Liver (tissue), 9 donors: ENCODE data around the gene TIAM2. TPM values are rescaled to one million over a fixed set of nuclear protein-coding genes. Genes with fewer than 3 reads are reported as not detected.

Experiments
- DNase-seq: peaks from one replicate; pipeline ENCODE4 v3.0.0-alpha.2; 2017; ENCODE audit warnings: low spot score
- H3K27ac ChIP-seq, 2 donors: one replicate each; pipeline ENCODE4 v1.7.0; 2013; ENCODE audit warnings: inconsistent platforms in 2 of 2, low read length in 2 of 2, control low read depth in 1 of 2, low read depth in 1 of 2, mild to moderate bottlenecking in 1 of 2
- H3K27me3 ChIP-seq, 4 donors: one replicate each; pipeline versions ENCODE4 v1.6.1 to v1.7.0; 2013; ENCODE audit warnings: low read length in 3 of 4, inconsistent platforms in 1 of 4, mild to moderate bottlenecking in 1 of 4, moderate library complexity in 1 of 4; ENCODE audit not compliant: control insufficient read depth in 4 of 4, insufficient read depth in 4 of 4
- H3K36me3 ChIP-seq, 4 donors: one replicate each; pipeline versions ENCODE4 v1.6.1 to v1.7.0; 2013; ENCODE audit warnings: low read length in 3 of 4, mild to moderate bottlenecking in 3 of 4, low read depth in 1 of 4, moderate library complexity in 1 of 4; ENCODE audit not compliant: control insufficient read depth in 4 of 4, insufficient read depth in 3 of 4
- H3K4me1 ChIP-seq, 4 donors: one replicate each; pipeline versions ENCODE4 v1.6.1 to v1.7.0; 2013; ENCODE audit warnings: low read length in 3 of 4, mild to moderate bottlenecking in 3 of 4, moderate library complexity in 1 of 4; ENCODE audit not compliant: control insufficient read depth in 4 of 4, insufficient read depth in 4 of 4
- H3K4me3 ChIP-seq, 3 donors: one replicate each; pipeline versions ENCODE4 v1.6.1 to v1.7.0; 2013; ENCODE audit warnings: low read length in 3 of 3, control low read depth in 1 of 3, low read depth in 1 of 3, mild to moderate bottlenecking in 1 of 3
- H3K9ac ChIP-seq, 2 donors: one replicate each; pipeline ENCODE4 v1.7.0; 2013; ENCODE audit warnings: low read length in 2 of 2, mild to moderate bottlenecking in 2 of 2, moderate library complexity in 2 of 2, control low read depth in 1 of 2, low read depth in 1 of 2
- H3K9me3 ChIP-seq, 4 donors: one replicate each; pipeline versions ENCODE4 v1.6.1 to v1.7.0; 2013; ENCODE audit warnings: low read length in 3 of 4; ENCODE audit not compliant: control insufficient read depth in 4 of 4
- EGR1 ChIP-seq, 2 donors: IDR thresholded peaks; 2 replicates each; pipeline ENCODE4 v1.6.1; 2016 to 2018; ENCODE audit warnings: antibody characterized with exemption in 2 of 2, low read depth in 2 of 2
- FOXA1 ChIP-seq: IDR thresholded peaks from 2 replicates; pipeline ENCODE4 v1.6.1; 2016; ENCODE audit warnings: antibody characterized with exemption
- FOXA2 ChIP-seq: IDR thresholded peaks from 2 replicates; pipeline ENCODE4 v1.6.1; 2016; ENCODE audit warnings: antibody characterized with exemption
- GABPA ChIP-seq, 2 donors: IDR thresholded peaks in 1 of 2; conservative IDR thresholded peaks in 1 of 2; 2 replicates each; pipeline ENCODE4 v1.6.1; 2016; ENCODE audit warnings: antibody characterized with exemption in 2 of 2, mild to moderate bottlenecking in 1 of 2, moderate library complexity in 1 of 2
- HNF4A ChIP-seq, 2 donors: conservative IDR thresholded peaks; 2 replicates each; pipeline ENCODE4 v1.6.1; 2016; ENCODE audit warnings: antibody characterized with exemption in 2 of 2, mild to moderate bottlenecking in 2 of 2
- HNF4G ChIP-seq: IDR thresholded peaks from 2 replicates; pipeline ENCODE4 v1.6.1; 2016; ENCODE audit warnings: antibody characterized with exemption
- JUND ChIP-seq, 2 donors: IDR thresholded peaks; 2 replicates each; pipeline ENCODE4 v1.6.1; 2016; ENCODE audit warnings: antibody characterized with exemption in 2 of 2
- NR2F2 ChIP-seq: IDR thresholded peaks from 2 replicates; pipeline ENCODE4 v1.6.1; 2016; ENCODE audit warnings: antibody characterized with exemption
- RAD21 ChIP-seq, 2 donors: IDR thresholded peaks; 2 replicates each; pipeline ENCODE4 v1.6.1; 2016; ENCODE audit warnings: antibody characterized with exemption in 2 of 2, mild to moderate bottlenecking in 2 of 2
- RXRA ChIP-seq, 2 donors: IDR thresholded peaks; 2 replicates each; pipeline ENCODE4 v1.6.1; 2017 to 2018; ENCODE audit warnings: antibody characterized with exemption in 2 of 2, mild to moderate bottlenecking in 1 of 2
- SP1 ChIP-seq: IDR thresholded peaks from 2 replicates; pipeline ENCODE4 v1.6.1; 2018; ENCODE audit warnings: antibody characterized with exemption, mild to moderate bottlenecking
- TAF1 ChIP-seq: conservative IDR thresholded peaks from 2 replicates; pipeline ENCODE4 v1.6.1; 2016; ENCODE audit warnings: antibody characterized with exemption, mild to moderate bottlenecking
- YY1 ChIP-seq: IDR thresholded peaks from 2 replicates; pipeline ENCODE4 v1.6.1; 2016; ENCODE audit warnings: antibody characterized with exemption, mild to moderate bottlenecking
- WGBS: extraction: QIAGEN DNeasy Blood & Tissue Kit; methylation state at CpG from one replicate; pipeline ENCODE4 v1.1.7; 2013; 5-methylcytosine and 5-hydroxymethylcytosine counted together
- polyA plus RNA-seq, 2 donors: library from polyadenylated mRNA; stranded (reverse) in 1 of 2; unstranded in 1 of 2; fragments of 200-250 nt in 1 of 2; fragments of >200 nt in 1 of 2; fragmentation: Nextera tagmentation in 1 of 2; extraction: Ambion mirVana in 1 of 2; gene quantifications; one replicate each; pipeline versions ENCODE4 v1.2.1 to v1.2.3, GENCODE V29; 2013 to 2015
- total RNA-seq, 2 donors: library from RNA; depleted of rRNA; stranded (reverse); fragments of >200 nt; gene quantifications; one replicate each; pipeline ENCODE4 v1.2.3, GENCODE V29; 2014
- TF ChIP-seq, protein P1 (sequence below): IDR thresholded peaks from 2 replicates; pipeline ENCODE4 v1.6.1; 2016; ENCODE audit warnings: antibody characterized with exemption
- TF ChIP-seq, protein P2 (sequence below): fragments of 150-350 bp; IDR thresholded peaks from 2 replicates; pipeline ENCODE4 v1.5.1; 2017; ENCODE audit warnings: improper control_type of control experiment, low read depth, low read length; ENCODE audit not compliant: missing input control
- TF ChIP-seq, protein P3 (sequence below): IDR thresholded peaks from 2 replicates; pipeline ENCODE4 v1.6.1; 2016; ENCODE audit warnings: antibody characterized with exemption
- TF ChIP-seq, protein P4 (sequence below): IDR thresholded peaks from 2 replicates; pipeline ENCODE4 v1.6.1; 2016; ENCODE audit warnings: antibody characterized with exemption, mild to moderate bottlenecking
- TF ChIP-seq, protein P5 (sequence below): IDR thresholded peaks from 2 replicates; pipeline ENCODE4 v1.6.1; 2016; ENCODE audit warnings: antibody characterized with exemption
- donor health status: healthy.
- donor health status: healthy.
- donor health status: healthy.
- donor health status: healthy.
- donor health status: healthy.

Gene TIAM2
- total and polyA plus RNA-seq, 4 donors: 0.62 to 3.7 (median 2.4) TPM

DNA sequence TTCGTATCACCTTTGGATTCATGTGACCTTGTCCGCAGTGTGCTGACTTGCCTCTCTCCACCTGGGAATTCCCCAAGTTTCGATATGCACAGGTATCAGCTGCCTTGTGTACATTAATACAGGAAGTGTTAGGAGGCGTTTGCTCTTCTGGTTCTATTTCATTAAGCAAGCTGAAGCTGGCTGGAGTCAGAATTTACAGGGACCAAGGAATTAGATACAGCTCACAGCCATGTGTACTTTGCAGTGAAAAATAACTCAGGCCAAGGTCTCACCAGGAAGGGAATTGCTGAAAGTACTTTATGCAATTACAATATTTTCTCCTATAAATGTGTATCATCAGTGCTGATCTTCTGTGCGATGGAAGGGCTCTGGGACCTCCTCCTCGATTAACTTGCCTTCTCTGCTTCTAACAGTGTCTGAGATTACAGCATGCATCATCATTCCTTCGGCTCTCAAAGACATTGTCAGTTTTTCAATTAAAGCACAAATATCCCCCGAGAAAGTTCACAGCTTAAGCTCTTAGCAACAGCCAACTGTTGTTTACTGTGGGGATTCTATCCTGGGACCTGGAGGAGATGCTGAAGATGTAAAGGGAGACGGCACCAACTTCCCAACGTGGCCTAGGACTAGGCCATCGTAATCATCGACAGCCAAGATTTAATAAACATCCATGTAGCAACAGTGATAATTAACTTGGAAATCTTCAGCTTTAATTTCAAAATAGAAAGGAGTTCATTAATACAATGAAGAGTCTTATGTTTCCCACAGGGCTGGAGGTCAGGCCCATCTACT lies 13.8 kb upstream of the TIAM2 start:
- H3K4me1 ChIP-seq: no peaks in the 10 kb centered on the region
- no peak overlapping the region for H3K27ac ChIP-seq
- H3K36me3 ChIP-seq: no peaks in the 10 kb centered on the region
- no peaks in the 10 kb centered on the region for H3K27me3 ChIP-seq
- no peak for DNase-seq
- H3K9me3 ChIP-seq: no peaks in the 10 kb centered on the region
- H3K4me3 ChIP-seq: no peak overlapping the region
- 69% methylated on average over 12 of the region's 12 CpGs for WGBS
- no peak overlapping the region for H3K9ac ChIP-seq
- TF ChIP-seq, protein P1, sequence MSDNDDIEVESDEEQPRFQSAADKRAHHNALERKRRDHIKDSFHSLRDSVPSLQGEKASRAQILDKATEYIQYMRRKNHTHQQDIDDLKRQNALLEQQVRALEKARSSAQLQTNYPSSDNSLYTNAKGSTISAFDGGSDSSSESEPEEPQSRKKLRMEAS: no peak
- TF ChIP-seq FOXA2 (no peak), RXRA (IDR thresholded peaks at IDR 0.05) (no peak), SP1 (no peak), GABPA (IDR thresholded peaks at IDR 0.05 in 1 of 2, conservative IDR thresholded peaks at IDR 0.05 in 1 of 2) (no peak), YY1 (no peak), JUND (IDR thresholded peaks at IDR 0.05) (no peak), TAF1 (no peak), HNF4A (conservative IDR thresholded peaks at IDR 0.05) (no peak), HNF4G (no peak), FOXA1 (no peak), RAD21 (IDR thresholded peaks at IDR 0.05) (no peak), EGR1 (IDR thresholded peaks at IDR 0.05; ENCODE audit: low read depth in 2 of 2) (no peak), NR2F2 (no peak)
- TF ChIP-seq, protein P2, sequence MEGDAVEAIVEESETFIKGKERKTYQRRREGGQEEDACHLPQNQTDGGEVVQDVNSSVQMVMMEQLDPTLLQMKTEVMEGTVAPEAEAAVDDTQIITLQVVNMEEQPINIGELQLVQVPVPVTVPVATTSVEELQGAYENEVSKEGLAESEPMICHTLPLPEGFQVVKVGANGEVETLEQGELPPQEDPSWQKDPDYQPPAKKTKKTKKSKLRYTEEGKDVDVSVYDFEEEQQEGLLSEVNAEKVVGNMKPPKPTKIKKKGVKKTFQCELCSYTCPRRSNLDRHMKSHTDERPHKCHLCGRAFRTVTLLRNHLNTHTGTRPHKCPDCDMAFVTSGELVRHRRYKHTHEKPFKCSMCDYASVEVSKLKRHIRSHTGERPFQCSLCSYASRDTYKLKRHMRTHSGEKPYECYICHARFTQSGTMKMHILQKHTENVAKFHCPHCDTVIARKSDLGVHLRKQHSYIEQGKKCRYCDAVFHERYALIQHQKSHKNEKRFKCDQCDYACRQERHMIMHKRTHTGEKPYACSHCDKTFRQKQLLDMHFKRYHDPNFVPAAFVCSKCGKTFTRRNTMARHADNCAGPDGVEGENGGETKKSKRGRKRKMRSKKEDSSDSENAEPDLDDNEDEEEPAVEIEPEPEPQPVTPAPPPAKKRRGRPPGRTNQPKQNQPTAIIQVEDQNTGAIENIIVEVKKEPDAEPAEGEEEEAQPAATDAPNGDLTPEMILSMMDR: no peak
- TF ChIP-seq, protein P3, sequence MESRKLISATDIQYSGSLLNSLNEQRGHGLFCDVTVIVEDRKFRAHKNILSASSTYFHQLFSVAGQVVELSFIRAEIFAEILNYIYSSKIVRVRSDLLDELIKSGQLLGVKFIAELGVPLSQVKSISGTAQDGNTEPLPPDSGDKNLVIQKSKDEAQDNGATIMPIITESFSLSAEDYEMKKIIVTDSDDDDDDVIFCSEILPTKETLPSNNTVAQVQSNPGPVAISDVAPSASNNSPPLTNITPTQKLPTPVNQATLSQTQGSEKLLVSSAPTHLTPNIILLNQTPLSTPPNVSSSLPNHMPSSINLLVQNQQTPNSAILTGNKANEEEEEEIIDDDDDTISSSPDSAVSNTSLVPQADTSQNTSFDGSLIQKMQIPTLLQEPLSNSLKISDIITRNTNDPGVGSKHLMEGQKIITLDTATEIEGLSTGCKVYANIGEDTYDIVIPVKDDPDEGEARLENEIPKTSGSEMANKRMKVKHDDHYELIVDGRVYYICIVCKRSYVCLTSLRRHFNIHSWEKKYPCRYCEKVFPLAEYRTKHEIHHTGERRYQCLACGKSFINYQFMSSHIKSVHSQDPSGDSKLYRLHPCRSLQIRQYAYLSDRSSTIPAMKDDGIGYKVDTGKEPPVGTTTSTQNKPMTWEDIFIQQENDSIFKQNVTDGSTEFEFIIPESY: no peak
- TF ChIP-seq, protein P4, sequence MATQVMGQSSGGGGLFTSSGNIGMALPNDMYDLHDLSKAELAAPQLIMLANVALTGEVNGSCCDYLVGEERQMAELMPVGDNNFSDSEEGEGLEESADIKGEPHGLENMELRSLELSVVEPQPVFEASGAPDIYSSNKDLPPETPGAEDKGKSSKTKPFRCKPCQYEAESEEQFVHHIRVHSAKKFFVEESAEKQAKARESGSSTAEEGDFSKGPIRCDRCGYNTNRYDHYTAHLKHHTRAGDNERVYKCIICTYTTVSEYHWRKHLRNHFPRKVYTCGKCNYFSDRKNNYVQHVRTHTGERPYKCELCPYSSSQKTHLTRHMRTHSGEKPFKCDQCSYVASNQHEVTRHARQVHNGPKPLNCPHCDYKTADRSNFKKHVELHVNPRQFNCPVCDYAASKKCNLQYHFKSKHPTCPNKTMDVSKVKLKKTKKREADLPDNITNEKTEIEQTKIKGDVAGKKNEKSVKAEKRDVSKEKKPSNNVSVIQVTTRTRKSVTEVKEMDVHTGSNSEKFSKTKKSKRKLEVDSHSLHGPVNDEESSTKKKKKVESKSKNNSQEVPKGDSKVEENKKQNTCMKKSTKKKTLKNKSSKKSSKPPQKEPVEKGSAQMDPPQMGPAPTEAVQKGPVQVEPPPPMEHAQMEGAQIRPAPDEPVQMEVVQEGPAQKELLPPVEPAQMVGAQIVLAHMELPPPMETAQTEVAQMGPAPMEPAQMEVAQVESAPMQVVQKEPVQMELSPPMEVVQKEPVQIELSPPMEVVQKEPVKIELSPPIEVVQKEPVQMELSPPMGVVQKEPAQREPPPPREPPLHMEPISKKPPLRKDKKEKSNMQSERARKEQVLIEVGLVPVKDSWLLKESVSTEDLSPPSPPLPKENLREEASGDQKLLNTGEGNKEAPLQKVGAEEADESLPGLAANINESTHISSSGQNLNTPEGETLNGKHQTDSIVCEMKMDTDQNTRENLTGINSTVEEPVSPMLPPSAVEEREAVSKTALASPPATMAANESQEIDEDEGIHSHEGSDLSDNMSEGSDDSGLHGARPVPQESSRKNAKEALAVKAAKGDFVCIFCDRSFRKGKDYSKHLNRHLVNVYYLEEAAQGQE: no peak
- TF ChIP-seq, protein P5, sequence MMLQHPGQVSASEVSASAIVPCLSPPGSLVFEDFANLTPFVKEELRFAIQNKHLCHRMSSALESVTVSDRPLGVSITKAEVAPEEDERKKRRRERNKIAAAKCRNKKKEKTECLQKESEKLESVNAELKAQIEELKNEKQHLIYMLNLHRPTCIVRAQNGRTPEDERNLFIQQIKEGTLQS: no peak
